H1 (cell line): ENCODE results near the gene SGPP2. TPM values are rescaled to one million over a fixed set of nuclear protein-coding genes. Genes with fewer than 3 reads are reported as not detected.

Experiments
- CTCF ChIA-PET: fragments of 300-600 bp; sonication (Branson Sonifier 250); formaldehyde crosslinking; loops from one replicate; lab custom pipeline; 2021; ENCODE audit not compliant: partially characterized antibody; lab: Charles Lee
- POLR2A ChIA-PET: fragments of 300-600 bp; sonication (Branson Sonifier 250); formaldehyde crosslinking; loops from one replicate; lab custom pipeline; 2021; ENCODE audit warnings: inconsistent platforms; ENCODE audit not compliant: partially characterized antibody; lab: Charles Lee
- DNase-seq, 2 experiments: peaks; one replicate each; pipeline versions ENCODE4 v3.0.0 to v3.0.0-alpha.2; 2010 to 2022; ENCODE audit warnings: low spot score in 2 of 2, low read depth in 1 of 2, mixed read lengths in 1 of 2
- FAIRE-seq: peaks from 2 replicates; lab custom pipeline; 2011; peaks lifted over from hg19 to GRCh38; lab: Jason Lieb, UNC
- H2AFZ ChIP-seq: 2 replicates; pipeline ENCODE4 v1.8.1; 2012; ENCODE audit warnings: low read length, inconsistent platforms
- H2AK5ac ChIP-seq: 2 replicates; pipeline ENCODE4 v1.6.1; 2013; ENCODE audit warnings: low read depth, low read length
- H2BK120ac ChIP-seq: replicated peaks from 2 replicates; pipeline ENCODE3; 2013; ENCODE audit warnings: low read depth, low read length, inconsistent platforms
- H2BK12ac ChIP-seq: 2 replicates; pipeline ENCODE4 v1.6.1; 2013; ENCODE audit warnings: low read depth, low read length
- H2BK15ac ChIP-seq: 2 replicates; pipeline ENCODE4 v1.6.1; 2013; ENCODE audit warnings: low read length
- H2BK20ac ChIP-seq: 2 replicates; pipeline ENCODE4 v1.6.1; 2013; ENCODE audit warnings: low read length
- H2BK5ac ChIP-seq: 2 replicates; pipeline ENCODE4 v1.6.1; 2013; ENCODE audit warnings: low read depth, low read length
- H3K14ac ChIP-seq: 2 replicates; pipeline ENCODE4 v1.6.1; 2013; ENCODE audit warnings: inconsistent platforms; ENCODE audit not compliant: insufficient read length
- H3K18ac ChIP-seq: 2 replicates; pipeline ENCODE4 v1.6.1; 2013; ENCODE audit warnings: low read length; ENCODE audit errors: extremely low read depth
- H3K23ac ChIP-seq: 2 replicates; pipeline ENCODE4 v1.6.1; 2013; ENCODE audit warnings: inconsistent platforms; ENCODE audit not compliant: insufficient read length
- H3K23me2 ChIP-seq: 2 replicates; pipeline ENCODE4 v1.6.1; 2013; ENCODE audit warnings: low read depth, low read length
- H3K27ac ChIP-seq: 2 replicates; pipeline ENCODE4 v1.6.1; 2011; ENCODE audit warnings: low read depth, low read length, inconsistent platforms
- H3K27me3 ChIP-seq, 4 experiments: replicated peaks in 1 of 4; 1 replicate in 1 of 4; 2 replicates in 3 of 4; pipeline versions ENCODE4 v1.6.1 to v1.8.1; 2011 to 2013; ENCODE audit warnings: low read length in 3 of 4, mild to moderate bottlenecking in 3 of 4, inconsistent platforms in 2 of 4, mixed read lengths in 2 of 4, moderate library complexity in 1 of 4; ENCODE audit not compliant: control insufficient read depth in 3 of 4, insufficient read depth in 3 of 4; ENCODE audit errors: extremely low read depth in 1 of 4
- H3K36me3 ChIP-seq, 4 experiments: 2 replicates each; pipeline versions ENCODE4 v1.6.1 to v1.8.1; 2011 to 2013; ENCODE audit warnings: mild to moderate bottlenecking in 4 of 4, low read length in 3 of 4, moderate library complexity in 2 of 4, control low read depth in 1 of 4, inconsistent platforms in 1 of 4; ENCODE audit not compliant: insufficient read depth in 4 of 4, control insufficient read depth in 2 of 4
- H3K4ac ChIP-seq: replicated peaks from 2 replicates; pipeline ENCODE3; 2013; ENCODE audit warnings: low read length, low read depth, mixed read lengths, inconsistent platforms; ENCODE audit not compliant: insufficient read length
- H3K4me1 ChIP-seq, 4 experiments: replicated peaks in 1 of 4; 1 replicate in 1 of 4; 2 replicates in 3 of 4; pipeline versions ENCODE4 v1.6.1 to v1.8.1; 2011 to 2013; ENCODE audit warnings: low read length in 3 of 4, inconsistent platforms in 2 of 4, mixed read lengths in 1 of 4; ENCODE audit not compliant: insufficient read depth in 4 of 4, control insufficient read depth in 3 of 4
- H3K4me2 ChIP-seq, 2 experiments: 2 replicates each; pipeline versions ENCODE4 v1.6.1 to v1.8.1; 2011 to 2013; ENCODE audit warnings: low read depth in 2 of 2, low read length in 2 of 2, control low read depth in 1 of 2, inconsistent platforms in 1 of 2, mild to moderate bottlenecking in 1 of 2; ENCODE audit not compliant: insufficient read depth in 1 of 2
- H3K4me3 ChIP-seq, 4 experiments: fragments of 200-600, 300-600 bp in 1 of 4; sonication (generic), shearing (Covaris generic), sonication (Bioruptor Twin) in 1 of 4; 2 replicates each; pipeline versions ENCODE4 v1.5.1 to v1.8.1; 2011 to 2016; ENCODE audit warnings: low read length in 4 of 4, low read depth in 3 of 4, control low read depth in 2 of 4, inconsistent platforms in 2 of 4, mild to moderate bottlenecking in 2 of 4, mixed read lengths in 1 of 4, moderate library complexity in 1 of 4; ENCODE audit not compliant: insufficient read depth in 2 of 4; ENCODE audit errors: extremely low read depth in 1 of 4
- H3K56ac ChIP-seq: replicated peaks from 2 replicates; pipeline ENCODE3; 2013; ENCODE audit warnings: low read depth, mild to moderate bottlenecking, mixed read lengths, low read length, inconsistent platforms; ENCODE audit not compliant: insufficient read length
- H3K79me1 ChIP-seq: 2 replicates; pipeline ENCODE4 v1.6.1; 2013; ENCODE audit warnings: low read depth, low read length, control low read depth
- H3K79me2 ChIP-seq, 2 experiments: 2 replicates each; pipeline versions ENCODE4 v1.6.1 to v1.8.1; 2012 to 2013; ENCODE audit warnings: low read length in 2 of 2, mild to moderate bottlenecking in 2 of 2, inconsistent platforms in 1 of 2; ENCODE audit not compliant: insufficient read depth in 2 of 2, control insufficient read depth in 1 of 2
- H3K9ac ChIP-seq, 4 experiments: replicated peaks in 1 of 4; 1 replicate in 1 of 4; 2 replicates in 3 of 4; pipeline versions ENCODE4 v1.6.1 to v1.8.1; 2011 to 2013; ENCODE audit warnings: low read depth in 3 of 4, low read length in 3 of 4, control low read depth in 2 of 4, mild to moderate bottlenecking in 2 of 4, moderate library complexity in 2 of 4, inconsistent platforms in 1 of 4; ENCODE audit errors: extremely low read depth in 1 of 4
- H3K9me3 ChIP-seq, 2 experiments: 2 replicates each; pipeline versions ENCODE4 v1.6.1 to v1.8.1; 2012 to 2013; ENCODE audit warnings: mild to moderate bottlenecking in 2 of 2, moderate library complexity in 2 of 2, control low read depth in 1 of 2, inconsistent platforms in 1 of 2, low read depth in 1 of 2, low read length in 1 of 2, mixed read lengths in 1 of 2; ENCODE audit not compliant: insufficient read depth in 2 of 2
- H4K20me1 ChIP-seq, 2 experiments: replicated peaks in 1 of 2; 2 replicates each; pipeline versions ENCODE3 to v1.8.1; 2011 to 2013; ENCODE audit warnings: inconsistent platforms in 2 of 2, low read length in 2 of 2, mild to moderate bottlenecking in 1 of 2; ENCODE audit not compliant: insufficient read depth in 2 of 2, control insufficient read depth in 1 of 2
- H4K5ac ChIP-seq: 2 replicates; pipeline ENCODE4 v1.6.1; 2013; ENCODE audit warnings: low read length, low read depth, mixed read lengths, inconsistent platforms; ENCODE audit not compliant: insufficient read length
- H4K8ac ChIP-seq: 2 replicates; pipeline ENCODE4 v1.8.0; 2013; ENCODE audit warnings: mild to moderate bottlenecking, moderate library complexity, low read length, inconsistent platforms; ENCODE audit not compliant: insufficient read depth; ENCODE audit errors: extremely low read depth
- H4K91ac ChIP-seq: replicated peaks from 2 replicates; pipeline ENCODE3; 2013; ENCODE audit warnings: low read length, mixed read lengths, inconsistent platforms; ENCODE audit not compliant: insufficient read length
- CBX8 ChIP-seq: fragments of 300-800, 300-1000 bp; sonication (generic); IDR thresholded peaks from 2 replicates; pipeline ENCODE4 v1.7.1; 2016; ENCODE audit warnings: low read depth, low read length, borderline replicate concordance
- EGR1 ChIP-seq: IDR thresholded peaks from 2 replicates; pipeline ENCODE4 v1.6.1; 2011; ENCODE audit warnings: low read depth, low read length, borderline replicate concordance
- JUN ChIP-seq: IDR thresholded peaks from 2 replicates; pipeline ENCODE4 v1.6.1; 2011; ENCODE audit warnings: low read depth, mild to moderate bottlenecking, improper control_type of control experiment, low read length
- NANOG ChIP-seq: IDR thresholded peaks from 2 replicates; pipeline ENCODE4 v1.6.1; 2011; ENCODE audit warnings: low read length, low read depth, mild to moderate bottlenecking, inconsistent platforms; ENCODE audit not compliant: insufficient read depth, poor library complexity, severe bottlenecking
- POU5F1 ChIP-seq: IDR thresholded peaks from 2 replicates; pipeline ENCODE4 v1.6.1; 2011; ENCODE audit warnings: low read depth, mild to moderate bottlenecking, low read length, moderate library complexity
- TAF1 ChIP-seq: IDR thresholded peaks from 2 replicates; pipeline ENCODE4 v1.6.1; 2011; ENCODE audit warnings: mild to moderate bottlenecking, low read depth, low read length
- TAF7 ChIP-seq: optimal IDR thresholded peaks from 2 replicates; pipeline ENCODE3; 2011; ENCODE audit warnings: low read depth, mild to moderate bottlenecking, inconsistent platforms, low read length, moderate library complexity, borderline replicate concordance
- USF2 ChIP-seq: IDR thresholded peaks from 2 replicates; pipeline ENCODE4 v1.6.1; 2011; ENCODE audit warnings: low read length, improper control_type of control experiment
- ZNF274 ChIP-seq: IDR thresholded peaks from 2 replicates; pipeline ENCODE4 v1.7.0; 2012; ENCODE audit warnings: low read length, borderline replicate concordance; ENCODE audit errors: extremely low read depth
- WGBS, 2 experiments: shearing (Covaris generic) in 1 of 2; methylation state at CpG; one replicate each; pipeline versions ENCODE4 v1.1.6 to v1.1.7; 2013 to 2015; ENCODE audit warnings: low lambda C conversion rate in 2 of 2, mixed read lengths in 2 of 2, inconsistent platforms in 1 of 2, low coverage in 1 of 2, missing lambda C conversion rate in 1 of 2; ENCODE audit not compliant: insufficient replicate concordance in 2 of 2, insufficient coverage in 1 of 2, insufficient read length in 1 of 2; ENCODE audit errors: extremely low coverage in 1 of 2, missing lambda C conversion rate in 1 of 2; 5-methylcytosine and 5-hydroxymethylcytosine counted together
- polyA plus RNA-seq, 7 experiments: library from polyadenylated mRNA; depleted of rRNA in 3 of 7; stranded (reverse) in 5 of 7; unstranded in 2 of 7; fragments of >200 nt in 5 of 7; fragments of 200-250 nt in 2 of 7; gene quantifications; 1 replicate in 5 of 7; 2 replicates in 1 of 7; 4 replicates in 1 of 7; pipeline versions ENCODE4 v1.2.1 to v1.2.3, GENCODE V29; 2011 to 2013; ENCODE audit warnings: missing spikeins in 2 of 7, mixed read lengths in 2 of 7
- total RNA-seq: library from RNA; stranded (reverse); fragmentation: NEBNext Ultra II Directional; extraction: Animal tissue kit (Norgen Biotek cat#: 25700); gene quantifications from 2 replicates; pipeline ENCODE4 v1.2.1, GENCODE V29; 2021
- TF ChIP-seq, protein P1 (sequence below): IDR thresholded peaks from 2 replicates; pipeline ENCODE4 v1.6.1; 2011; ENCODE audit warnings: low read depth, mild to moderate bottlenecking, low read length; ENCODE audit not compliant: insufficient read depth
- TF ChIP-seq, protein P2 (sequence below): IDR thresholded peaks from 2 replicates; pipeline ENCODE4 v1.6.1; 2012; ENCODE audit warnings: low read length, inconsistent platforms

Gene SGPP2
- total and polyA plus RNA-seq, 2 of the 8 experiments (the other 6 are each of a cell fraction or from before 2014, with no cell fraction given) = 0.29 TPM; not detected in 1

DNA sequence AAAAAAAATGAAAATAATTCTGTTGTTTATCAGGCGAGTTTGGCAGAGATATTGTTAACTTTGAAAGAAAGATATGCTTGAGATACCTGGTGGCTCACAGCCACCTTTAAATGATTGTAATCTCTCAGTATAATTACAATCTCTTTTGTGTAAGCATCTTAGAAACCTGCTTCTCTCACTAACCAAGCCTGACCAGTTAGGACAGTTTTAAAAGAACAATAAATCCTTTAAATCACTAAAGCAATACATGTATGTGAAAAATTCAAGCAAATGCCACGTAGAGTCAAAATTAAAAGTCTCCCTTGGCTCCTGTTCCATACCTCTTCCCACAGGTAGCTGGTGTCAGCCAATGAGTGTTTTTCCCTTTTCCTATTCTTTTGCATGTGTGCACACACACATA is 15.7 kb upstream of the SGPP2 start:
- H3K9ac ChIP-seq = no peak overlapping the region
- no peak overlapping the region for H2AK5ac ChIP-seq
- H3K23ac ChIP-seq = no peak overlapping the region
- H3K23me2 ChIP-seq = no peaks in the 10 kb centered on the region
- H3K4me2 ChIP-seq = no peak overlapping the region
- H2AFZ ChIP-seq = no peak overlapping the region
- no peak overlapping the region for H2BK5ac ChIP-seq
- no peak overlapping the region for H3K4me3 ChIP-seq
- H3K18ac ChIP-seq = no peak overlapping the region
- H4K91ac ChIP-seq = no peak overlapping the region
- H2BK12ac ChIP-seq = no peak overlapping the region
- DNase-seq = no peak
- H3K56ac ChIP-seq = no peak overlapping the region
- POLR2A ChIA-PET = no interaction called here
- FAIRE-seq = no peak
- no peak overlapping the region for H4K5ac ChIP-seq
- no peak overlapping the region for H4K8ac ChIP-seq
- H3K27me3 ChIP-seq = no peaks in the 10 kb centered on the region
- H2BK120ac ChIP-seq = no peak overlapping the region
- H3K27ac ChIP-seq = no peak overlapping the region
- no peaks in the 10 kb centered on the region for H3K4me1 ChIP-seq
- no peaks in the 10 kb centered on the region for H3K79me1 ChIP-seq
- TF ChIP-seq CBX8 = no peak
- TF ChIP-seq POU5F1 = no peak
- TF ChIP-seq ZNF274 = no peak
- no peak for TF ChIP-seq TAF7
- no peak for TF ChIP-seq TAF1
- TF ChIP-seq, protein P1, sequence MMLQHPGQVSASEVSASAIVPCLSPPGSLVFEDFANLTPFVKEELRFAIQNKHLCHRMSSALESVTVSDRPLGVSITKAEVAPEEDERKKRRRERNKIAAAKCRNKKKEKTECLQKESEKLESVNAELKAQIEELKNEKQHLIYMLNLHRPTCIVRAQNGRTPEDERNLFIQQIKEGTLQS = no peak
- no peak for TF ChIP-seq EGR1
- no peak for TF ChIP-seq USF2
- TF ChIP-seq NANOG = no peak
- TF ChIP-seq JUN = no peak
- TF ChIP-seq, protein P2, sequence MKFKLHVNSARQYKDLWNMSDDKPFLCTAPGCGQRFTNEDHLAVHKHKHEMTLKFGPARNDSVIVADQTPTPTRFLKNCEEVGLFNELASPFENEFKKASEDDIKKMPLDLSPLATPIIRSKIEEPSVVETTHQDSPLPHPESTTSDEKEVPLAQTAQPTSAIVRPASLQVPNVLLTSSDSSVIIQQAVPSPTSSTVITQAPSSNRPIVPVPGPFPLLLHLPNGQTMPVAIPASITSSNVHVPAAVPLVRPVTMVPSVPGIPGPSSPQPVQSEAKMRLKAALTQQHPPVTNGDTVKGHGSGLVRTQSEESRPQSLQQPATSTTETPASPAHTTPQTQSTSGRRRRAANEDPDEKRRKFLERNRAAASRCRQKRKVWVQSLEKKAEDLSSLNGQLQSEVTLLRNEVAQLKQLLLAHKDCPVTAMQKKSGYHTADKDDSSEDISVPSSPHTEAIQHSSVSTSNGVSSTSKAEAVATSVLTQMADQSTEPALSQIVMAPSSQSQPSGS = no peak
- H3K14ac ChIP-seq = no peak overlapping the region
- H2BK15ac ChIP-seq = no peak overlapping the region
- peaks cover 7 to 9% of the 10 kb centered on the region in 2 experiments; a peak in 3 of 4 replicates for H3K9me3 ChIP-seq
- CTCF ChIA-PET = no interaction called here
- H3K79me2 ChIP-seq = no peaks in the 10 kb centered on the region
- no peak overlapping the region for H3K4ac ChIP-seq
- WGBS, 2 experiments = 69% methylated on average over 2 of the region's 2 CpGs; no CpG with 5 or more reads in 1 of the 2 experiments
- no peaks in the 10 kb centered on the region for H3K36me3 ChIP-seq
- no peaks in the 10 kb centered on the region for H4K20me1 ChIP-seq
- H2BK20ac ChIP-seq = no peak overlapping the region
